PFSK-1 (cell line): ENCODE data around the gene GLB1L.

ENCODE experiments used
- POLR2AphosphoS5 ChIP-seq: IDR thresholded peaks from 2 replicates; pipeline ENCODE4 v1.6.1; 2012; ENCODE audit warnings: low read depth, mild to moderate bottlenecking, control low read depth, low read length, moderate library complexity
- TAF1 ChIP-seq: IDR thresholded peaks from 2 replicates; pipeline ENCODE4 v1.6.1; 2012; ENCODE audit warnings: low read length, control low read depth, borderline replicate concordance; ENCODE audit not compliant: insufficient read depth
- TF ChIP-seq, protein P1 (sequence below), 2 experiments: IDR thresholded peaks; 2 replicates each; pipeline versions ENCODE4 v1.6.1 to v1.8.0; 2011 to 2012; ENCODE audit warnings: low read depth in 2 of 2, low read length in 2 of 2, control low read depth in 1 of 2, inconsistent platforms in 1 of 2, mild to moderate bottlenecking in 1 of 2, moderate library complexity in 1 of 2; ENCODE audit not compliant: insufficient read depth in 1 of 2

- no peak for TF ChIP-seq POLR2AphosphoS5
- TF ChIP-seq, protein P1, sequence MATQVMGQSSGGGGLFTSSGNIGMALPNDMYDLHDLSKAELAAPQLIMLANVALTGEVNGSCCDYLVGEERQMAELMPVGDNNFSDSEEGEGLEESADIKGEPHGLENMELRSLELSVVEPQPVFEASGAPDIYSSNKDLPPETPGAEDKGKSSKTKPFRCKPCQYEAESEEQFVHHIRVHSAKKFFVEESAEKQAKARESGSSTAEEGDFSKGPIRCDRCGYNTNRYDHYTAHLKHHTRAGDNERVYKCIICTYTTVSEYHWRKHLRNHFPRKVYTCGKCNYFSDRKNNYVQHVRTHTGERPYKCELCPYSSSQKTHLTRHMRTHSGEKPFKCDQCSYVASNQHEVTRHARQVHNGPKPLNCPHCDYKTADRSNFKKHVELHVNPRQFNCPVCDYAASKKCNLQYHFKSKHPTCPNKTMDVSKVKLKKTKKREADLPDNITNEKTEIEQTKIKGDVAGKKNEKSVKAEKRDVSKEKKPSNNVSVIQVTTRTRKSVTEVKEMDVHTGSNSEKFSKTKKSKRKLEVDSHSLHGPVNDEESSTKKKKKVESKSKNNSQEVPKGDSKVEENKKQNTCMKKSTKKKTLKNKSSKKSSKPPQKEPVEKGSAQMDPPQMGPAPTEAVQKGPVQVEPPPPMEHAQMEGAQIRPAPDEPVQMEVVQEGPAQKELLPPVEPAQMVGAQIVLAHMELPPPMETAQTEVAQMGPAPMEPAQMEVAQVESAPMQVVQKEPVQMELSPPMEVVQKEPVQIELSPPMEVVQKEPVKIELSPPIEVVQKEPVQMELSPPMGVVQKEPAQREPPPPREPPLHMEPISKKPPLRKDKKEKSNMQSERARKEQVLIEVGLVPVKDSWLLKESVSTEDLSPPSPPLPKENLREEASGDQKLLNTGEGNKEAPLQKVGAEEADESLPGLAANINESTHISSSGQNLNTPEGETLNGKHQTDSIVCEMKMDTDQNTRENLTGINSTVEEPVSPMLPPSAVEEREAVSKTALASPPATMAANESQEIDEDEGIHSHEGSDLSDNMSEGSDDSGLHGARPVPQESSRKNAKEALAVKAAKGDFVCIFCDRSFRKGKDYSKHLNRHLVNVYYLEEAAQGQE (IDR thresholded peaks at IDR 0.05; ENCODE audit: insufficient read depth in 1 of 2, low read depth in 2 of 2, low read length in 2 of 2) = no peak
- TF ChIP-seq TAF1 = no peak
Observed at GRCh38 chr2:219197388-219197787, 47.9 kb downstream of the GLB1L start.
